IPS DF 4.7 (cell line): ENCODE measurements around the gene TPSAB1.

Experiments used
- DNase-seq: peaks from one replicate; pipeline ENCODE4 v3.0.0-alpha.2; 2013; ENCODE audit warnings: low spot score; ENCODE audit errors: extremely low read depth

The TPSAB1 gene

GRCh38 chr16:1283996-1284616, 43.6 kb downstream of the TPSAB1 start:
- DNase-seq = no peak

DNA sequence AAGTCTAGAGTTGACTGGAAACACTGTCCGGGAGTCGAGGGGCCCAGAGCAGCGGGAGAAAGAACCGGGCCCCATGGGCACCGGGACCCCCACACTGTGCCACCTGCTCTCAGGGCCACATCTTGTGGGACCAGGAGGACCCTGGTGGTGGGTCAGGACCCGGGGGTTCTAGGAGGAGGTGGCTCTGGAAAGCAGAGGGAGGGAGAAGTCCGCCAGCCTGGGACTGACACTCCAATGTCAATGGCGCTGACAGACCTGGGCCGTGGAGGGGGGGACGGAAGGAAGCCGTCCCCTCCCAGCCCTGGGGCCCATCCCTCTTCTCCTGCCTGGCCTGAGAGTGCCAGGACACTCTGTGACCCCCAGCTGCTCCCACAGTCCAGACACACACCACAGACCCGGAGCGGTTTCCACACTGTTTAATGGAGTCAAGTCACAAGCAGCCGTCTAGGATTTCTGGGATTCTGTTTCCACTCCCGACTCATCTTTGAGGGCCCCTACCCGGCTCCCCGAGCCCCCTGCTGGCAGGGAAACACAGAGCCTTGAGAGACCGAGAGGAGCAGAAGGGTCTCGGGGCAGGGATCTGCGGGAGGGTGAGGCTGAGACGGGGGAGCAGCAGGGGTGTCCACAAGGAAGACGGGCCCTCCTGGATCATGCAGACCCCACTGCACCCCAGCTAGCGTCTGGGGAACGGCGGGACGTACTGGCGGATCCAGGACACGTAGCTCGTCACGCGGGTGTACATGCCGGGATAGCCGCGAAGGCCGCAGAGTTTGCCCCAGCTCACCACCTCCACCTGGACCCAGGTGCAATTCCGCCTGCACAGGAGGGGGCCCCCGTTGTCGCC, 45.4 kb downstream of the TPSAB1 start:
- DNase-seq = no peak

DNA sequence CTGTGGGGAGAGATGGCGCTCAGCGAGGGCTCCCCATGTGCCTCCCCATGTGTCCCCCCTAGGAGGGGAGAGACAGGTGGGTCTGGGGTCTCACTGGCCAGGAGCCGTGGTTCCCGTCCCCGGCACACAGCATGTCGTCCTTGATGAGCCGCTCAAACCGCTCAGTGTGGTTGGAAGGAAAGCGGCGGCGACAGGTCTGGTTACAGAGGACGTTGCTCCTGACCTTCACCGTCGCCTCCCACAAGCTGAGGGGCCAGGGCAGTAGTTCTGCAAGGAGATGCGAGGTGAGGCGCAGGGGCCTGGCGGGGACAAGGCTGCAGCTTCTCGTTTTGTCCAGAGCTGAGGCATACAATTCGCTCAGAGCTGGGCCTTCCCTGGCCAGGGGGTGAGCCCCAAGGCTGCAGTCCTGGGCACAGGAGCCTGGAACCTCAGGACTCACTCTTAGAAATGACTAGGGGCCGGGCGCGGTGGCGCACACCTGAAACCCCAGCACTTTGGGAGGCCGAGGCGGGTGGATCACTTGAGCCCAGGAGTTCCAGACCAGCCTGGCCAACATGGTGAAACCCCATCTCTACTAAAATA, 46.1 kb downstream of the TPSAB1 start:
- no peak for DNase-seq

DNA sequence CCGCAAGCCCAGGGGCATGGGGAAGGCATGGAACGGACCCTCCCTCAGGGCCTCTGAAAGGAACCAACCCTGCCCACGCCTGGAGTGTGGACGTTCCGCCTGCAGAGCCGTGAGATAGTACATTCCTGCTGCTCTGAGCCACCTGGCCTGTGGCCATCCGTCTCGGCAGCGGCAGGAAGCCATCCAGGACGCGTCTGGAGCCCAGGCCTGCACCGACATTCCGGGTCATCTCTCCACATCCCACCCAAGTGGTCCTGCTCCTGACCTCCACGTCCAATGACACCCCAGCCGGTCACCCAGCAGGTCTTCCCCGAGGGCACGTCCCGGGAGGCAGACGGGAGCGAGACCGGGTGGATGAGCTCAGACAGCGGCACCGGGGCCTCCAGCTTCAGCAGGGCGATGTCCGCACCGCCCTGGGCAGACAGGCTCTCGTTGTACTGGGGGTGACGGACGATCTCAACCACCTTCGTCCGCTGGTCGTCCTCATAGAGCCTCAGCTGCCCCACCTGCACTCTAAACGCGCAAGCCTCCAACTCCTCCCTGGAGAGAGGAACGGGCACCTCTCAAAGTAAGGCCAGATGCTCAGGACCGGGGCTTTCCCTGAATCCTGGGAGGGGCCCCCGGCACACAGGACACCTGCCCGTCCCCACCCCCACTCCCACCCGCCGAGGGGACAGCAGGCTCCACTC, 47.6 kb downstream of the TPSAB1 start:
- DNase-seq = no peak

DNA sequence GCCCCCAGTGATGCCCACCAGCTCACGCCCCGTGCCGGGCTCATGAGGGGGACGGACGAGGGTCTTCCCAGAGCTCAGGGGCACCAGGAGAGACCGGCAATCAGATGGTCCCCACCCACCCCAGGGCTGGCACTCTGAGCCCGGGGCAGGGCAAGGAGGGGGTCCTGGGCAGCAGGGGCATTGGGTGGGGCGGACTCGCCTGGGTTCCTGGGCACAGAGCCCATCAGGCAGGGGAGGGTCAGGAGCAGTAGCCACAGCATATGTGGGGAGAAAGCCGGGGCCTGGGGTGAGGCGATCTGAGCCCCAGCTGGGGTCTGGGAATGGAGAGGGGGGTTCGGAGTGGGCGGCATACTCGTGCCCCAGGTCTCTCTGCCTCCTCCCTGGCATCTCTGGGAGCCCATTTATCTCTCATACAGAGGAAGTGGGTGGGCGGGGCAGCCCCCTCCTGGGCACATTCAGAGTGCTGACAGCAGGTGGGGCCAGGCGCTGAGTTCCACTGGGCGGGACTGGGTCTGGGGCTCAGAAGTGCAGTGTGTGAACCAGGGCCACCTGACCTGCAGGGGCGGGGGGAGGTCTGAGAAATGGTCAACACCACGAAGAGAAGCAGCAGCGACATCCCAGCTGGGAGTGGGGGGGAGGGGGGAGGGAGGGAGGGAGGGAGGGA, 48.4 kb downstream of the TPSAB1 start:
- DNase-seq = no peak

GRCh38 chr16:1289477-1289866, 49.0 kb downstream of the TPSAB1 start:
- DNase-seq = no peak

GRCh38 chr16:1290063-1290501, 49.6 kb downstream of the TPSAB1 start:
- DNase-seq = no peak

- DNase-seq = no peak
Observed at GRCh38 chr16:1290860-1291575, 50.5 kb downstream of the TPSAB1 start.

- no peak for DNase-seq
Observed at GRCh38 chr16:1291576-1291974, 51.1 kb downstream of the TPSAB1 start.
